HepG2 (cell line): ENCODE results near the gene FNDC3B. TPM values are rescaled to one million over a fixed set of nuclear protein-coding genes. Genes with fewer than 3 reads are reported as not detected.

ENCODE experiments used
- ATF1 ChIP-seq: IDR thresholded peaks from 2 replicates; pipeline ENCODE4 v1.6.1; 2016; ENCODE audit warnings: mild to moderate bottlenecking, control low read depth
- FOXP1 ChIP-seq, 2 experiments: fragments of 450-650 bp in 1 of 2; IDR thresholded peaks; 2 replicates each; pipeline ENCODE4 v1.6.1; 2017 to 2018; ENCODE audit warnings: antibody characterized with exemption in 1 of 2
- HCFC1 ChIP-seq: fragments of 150-350 bp; IDR thresholded peaks from 2 replicates; pipeline ENCODE4 v1.6.1; 2014; ENCODE audit warnings: low read depth, low read length
- MAF1 ChIP-seq: sonication (generic); formaldehyde crosslinking; IDR thresholded peaks from 2 replicates; pipeline ENCODE4 v1.5.0; 2020; ENCODE audit warnings: missing genetic modification reagents, borderline replicate concordance
- MATR3 ChIP-seq: sonication (generic); formaldehyde crosslinking; IDR thresholded peaks from 2 replicates; pipeline ENCODE4 v1.4.0; 2020; ENCODE audit warnings: missing genetic modification reagents
- PRMT3 ChIP-seq: sonication (generic); formaldehyde crosslinking; IDR thresholded peaks from 2 replicates; pipeline ENCODE4 v1.8.1; 2022; ENCODE audit warnings: low read depth, mild to moderate bottlenecking, moderate library complexity, missing genetic modification reagents, borderline replicate concordance
- SALL2 ChIP-seq: sonication (generic); formaldehyde crosslinking; IDR thresholded peaks from 2 replicates; pipeline ENCODE4 v1.8.1; 2023; ENCODE audit warnings: mild to moderate bottlenecking, missing genetic modification reagents, inconsistent platforms
- SSRP1 ChIP-seq: IDR thresholded peaks from 2 replicates; pipeline ENCODE4 v1.6.1; 2016; ENCODE audit warnings: control low read depth
- TBX2 ChIP-seq: sonication (generic); formaldehyde crosslinking; IDR thresholded peaks from 2 replicates; pipeline ENCODE4 v1.5.0; 2020; ENCODE audit warnings: missing genetic modification reagents, mild to moderate bottlenecking, borderline replicate concordance
- TCF7L2 ChIP-seq: IDR thresholded peaks from 2 replicates; pipeline ENCODE4 v1.6.1; 2011; ENCODE audit warnings: mild to moderate bottlenecking, low read depth, low read length, moderate library complexity
- ZBTB1 ChIP-seq: sonication (generic); formaldehyde crosslinking; IDR thresholded peaks from 2 replicates; pipeline ENCODE4 v1.4.0; 2020; ENCODE audit warnings: missing genetic modification reagents, borderline replicate concordance
- ZBTB7B ChIP-seq: sonication (generic); formaldehyde crosslinking; IDR thresholded peaks from 2 replicates; pipeline ENCODE4 v1.4.0; 2020; ENCODE audit warnings: missing genetic modification reagents
- ZFP37 ChIP-seq: sonication (generic); formaldehyde crosslinking; IDR thresholded peaks from 2 replicates; pipeline ENCODE4 v1.4.0; 2020; ENCODE audit warnings: missing genetic modification reagents, borderline replicate concordance
- ZNF160 ChIP-seq: sonication (generic); formaldehyde crosslinking; IDR thresholded peaks from 2 replicates; pipeline ENCODE4 v1.8.0; 2022; ENCODE audit warnings: mild to moderate bottlenecking, inconsistent platforms, missing genetic modification reagents
- ZSCAN31 ChIP-seq: sonication (generic); formaldehyde crosslinking; IDR thresholded peaks from 2 replicates; pipeline ENCODE4 v1.5.0; 2020; ENCODE audit warnings: low read depth, mild to moderate bottlenecking, missing genetic modification reagents
- polyA plus RNA-seq, 8 experiments: library from polyadenylated mRNA; depleted of rRNA in 3 of 8; stranded (reverse) in 7 of 8; unstranded in 1 of 8; fragments of >200 nt; fragmentation: Illumina TruSeq in 4 of 8; extraction: Trizol in 4 of 8; gene quantifications; 2 replicates each; pipeline versions ENCODE4 v1.2.1 to v1.2.3, GENCODE V29; 2011 to 2016; ENCODE audit warnings: low read depth in 4 of 8, missing spikeins in 1 of 8, mixed read lengths in 1 of 8; ENCODE audit not compliant: insufficient read depth in 1 of 8
- total RNA-seq, 5 experiments: library from RNA; depleted of rRNA; stranded (reverse); fragments of >200 nt; fragmentation: Illumina TruSeq; extraction: Trizol; gene quantifications; 2 replicates each; pipeline ENCODE4 v1.2.3, GENCODE V29; 2016; ENCODE audit warnings: low read depth in 1 of 5
- TF ChIP-seq, protein P1 (sequence below): sonication (generic); formaldehyde crosslinking; IDR thresholded peaks from 2 replicates; pipeline ENCODE4 v1.5.1; 2020; ENCODE audit warnings: missing genetic modification reagents, mild to moderate bottlenecking, borderline replicate concordance
- TF ChIP-seq, protein P2 (sequence below): sonication (generic); formaldehyde crosslinking; IDR thresholded peaks from 2 replicates; pipeline ENCODE4 v1.5.1; 2020; ENCODE audit warnings: missing genetic modification reagents, mild to moderate bottlenecking, borderline replicate concordance
- TF ChIP-seq, protein P3 (sequence below): sonication (generic); formaldehyde crosslinking; IDR thresholded peaks from 2 replicates; pipeline ENCODE4 v1.4.0; 2020; ENCODE audit warnings: missing genetic modification reagents

Gene FNDC3B
- total and polyA plus RNA-seq, 2 of the 13 experiments (the other 11 are each of a cell fraction or from before 2014, with no cell fraction given): 74.8 to 103 TPM

DNA sequence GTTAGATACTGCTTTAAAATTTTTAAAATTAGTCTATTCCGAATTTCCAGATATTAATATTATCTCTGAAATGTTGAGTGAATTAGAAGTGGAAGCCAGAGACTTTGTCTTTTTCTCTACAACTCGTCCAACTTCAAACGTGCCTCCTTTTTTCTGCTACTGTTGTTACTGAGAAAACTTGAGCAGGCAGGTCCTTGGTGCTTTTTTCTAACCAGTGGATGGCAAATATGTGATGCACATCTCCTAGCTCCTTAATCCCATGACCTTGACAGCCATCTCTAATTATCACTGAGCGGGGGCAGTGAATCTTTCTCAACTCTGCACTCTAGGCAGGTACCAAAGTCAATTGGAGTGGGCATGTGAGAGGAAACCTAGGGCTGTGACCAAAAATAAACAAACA is 50.7 kb downstream of the FNDC3B start (continued):
- TF ChIP-seq TBX2 (CRISPR knock-in tag) (no peak), MAF1 (CRISPR knock-in tag) (no peak), ZNF160 (no peak), SALL2 (CRISPR knock-in tag) (no peak), SSRP1 (peak; percentile 69; the same call in 1 of the 2 replicates), MATR3 (no peak), HCFC1 (no peak), FOXP1 (IDR thresholded peaks at IDR 0.05) (no peak), FOXP1 (CRISPR knock-in tag; IDR thresholded peaks at IDR 0.05) (peak; percentile 31; the same call in 1 of the 2 replicates), ZSCAN31 (no peak), ZFP37 (CRISPR knock-in tag) (no peak), ZBTB1 (no peak), ZBTB7B (no peak), TCF7L2 (no peak), PRMT3 (CRISPR knock-in tag) (no peak), ATF1 (CRISPR knock-in tag) (no peak)
- TF ChIP-seq, protein P1, sequence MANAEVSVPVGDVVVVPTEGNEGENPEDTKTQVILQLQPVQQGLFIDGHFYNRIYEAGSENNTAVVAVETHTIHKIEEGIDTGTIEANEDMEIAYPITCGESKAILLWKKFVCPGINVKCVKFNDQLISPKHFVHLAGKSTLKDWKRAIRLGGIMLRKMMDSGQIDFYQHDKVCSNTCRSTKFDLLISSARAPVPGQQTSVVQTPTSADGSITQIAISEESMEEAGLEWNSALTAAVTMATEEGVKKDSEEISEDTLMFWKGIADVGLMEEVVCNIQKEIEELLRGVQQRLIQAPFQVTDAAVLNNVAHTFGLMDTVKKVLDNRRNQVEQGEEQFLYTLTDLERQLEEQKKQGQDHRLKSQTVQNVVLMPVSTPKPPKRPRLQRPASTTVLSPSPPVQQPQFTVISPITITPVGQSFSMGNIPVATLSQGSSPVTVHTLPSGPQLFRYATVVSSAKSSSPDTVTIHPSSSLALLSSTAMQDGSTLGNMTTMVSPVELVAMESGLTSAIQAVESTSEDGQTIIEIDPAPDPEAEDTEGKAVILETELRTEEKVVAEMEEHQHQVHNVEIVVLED: no peak
- TF ChIP-seq, protein P2, sequence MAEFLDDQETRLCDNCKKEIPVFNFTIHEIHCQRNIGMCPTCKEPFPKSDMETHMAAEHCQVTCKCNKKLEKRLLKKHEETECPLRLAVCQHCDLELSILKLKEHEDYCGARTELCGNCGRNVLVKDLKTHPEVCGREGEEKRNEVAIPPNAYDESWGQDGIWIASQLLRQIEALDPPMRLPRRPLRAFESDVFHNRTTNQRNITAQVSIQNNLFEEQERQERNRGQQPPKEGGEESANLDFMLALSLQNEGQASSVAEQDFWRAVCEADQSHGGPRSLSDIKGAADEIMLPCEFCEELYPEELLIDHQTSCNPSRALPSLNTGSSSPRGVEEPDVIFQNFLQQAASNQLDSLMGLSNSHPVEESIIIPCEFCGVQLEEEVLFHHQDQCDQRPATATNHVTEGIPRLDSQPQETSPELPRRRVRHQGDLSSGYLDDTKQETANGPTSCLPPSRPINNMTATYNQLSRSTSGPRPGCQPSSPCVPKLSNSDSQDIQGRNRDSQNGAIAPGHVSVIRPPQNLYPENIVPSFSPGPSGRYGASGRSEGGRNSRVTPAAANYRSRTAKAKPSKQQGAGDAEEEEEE (CRISPR knock-in tag): no peak
- TF ChIP-seq, protein P3, sequence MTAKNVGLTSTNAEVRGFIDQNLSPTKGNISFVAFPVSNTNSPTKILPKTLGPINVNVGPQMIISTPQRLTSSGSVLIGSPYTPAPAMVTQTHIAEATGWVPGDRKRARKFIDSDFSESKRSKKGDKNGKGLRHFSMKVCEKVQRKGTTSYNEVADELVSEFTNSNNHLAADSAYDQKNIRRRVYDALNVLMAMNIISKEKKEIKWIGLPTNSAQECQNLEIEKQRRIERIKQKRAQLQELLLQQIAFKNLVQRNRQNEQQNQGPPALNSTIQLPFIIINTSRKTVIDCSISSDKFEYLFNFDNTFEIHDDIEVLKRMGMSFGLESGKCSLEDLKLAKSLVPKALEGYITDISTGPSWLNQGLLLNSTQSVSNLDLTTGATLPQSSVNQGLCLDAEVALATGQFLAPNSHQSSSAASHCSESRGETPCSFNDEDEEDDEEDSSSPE (CRISPR knock-in tag): no peak
